GM12801 (cell line): ENCODE measurements around the gene DGKI.

Source experiments
- TF ChIP-seq, protein P1 (sequence below): IDR thresholded peaks from one replicate; pipeline ENCODE4 v1.5.1; 2011; ENCODE audit warnings: control low read depth; ENCODE audit not compliant: insufficient read length; ENCODE audit errors: extremely low read depth

DGKI gene

DNA sequence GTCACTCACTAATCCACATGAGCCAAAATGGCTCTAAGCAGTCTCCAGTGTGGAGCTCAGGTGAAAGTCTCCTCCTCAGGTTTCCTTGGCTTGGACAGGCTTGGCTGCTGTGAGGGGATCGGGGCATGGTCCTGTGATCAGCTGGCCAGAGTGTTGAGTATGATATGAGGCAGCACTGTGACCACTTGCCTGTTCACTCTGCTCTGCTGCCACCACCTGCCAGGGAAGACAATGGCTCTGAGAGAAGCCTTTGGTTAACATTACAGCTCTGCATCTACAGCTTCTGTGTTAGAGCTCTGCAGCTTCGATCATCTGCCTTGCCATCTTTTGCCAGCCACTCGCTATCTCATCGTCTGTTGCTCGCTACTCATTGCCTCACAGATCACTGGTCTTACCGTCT lies 483.1 kb downstream of the DGKI start:
- TF ChIP-seq, protein P1, sequence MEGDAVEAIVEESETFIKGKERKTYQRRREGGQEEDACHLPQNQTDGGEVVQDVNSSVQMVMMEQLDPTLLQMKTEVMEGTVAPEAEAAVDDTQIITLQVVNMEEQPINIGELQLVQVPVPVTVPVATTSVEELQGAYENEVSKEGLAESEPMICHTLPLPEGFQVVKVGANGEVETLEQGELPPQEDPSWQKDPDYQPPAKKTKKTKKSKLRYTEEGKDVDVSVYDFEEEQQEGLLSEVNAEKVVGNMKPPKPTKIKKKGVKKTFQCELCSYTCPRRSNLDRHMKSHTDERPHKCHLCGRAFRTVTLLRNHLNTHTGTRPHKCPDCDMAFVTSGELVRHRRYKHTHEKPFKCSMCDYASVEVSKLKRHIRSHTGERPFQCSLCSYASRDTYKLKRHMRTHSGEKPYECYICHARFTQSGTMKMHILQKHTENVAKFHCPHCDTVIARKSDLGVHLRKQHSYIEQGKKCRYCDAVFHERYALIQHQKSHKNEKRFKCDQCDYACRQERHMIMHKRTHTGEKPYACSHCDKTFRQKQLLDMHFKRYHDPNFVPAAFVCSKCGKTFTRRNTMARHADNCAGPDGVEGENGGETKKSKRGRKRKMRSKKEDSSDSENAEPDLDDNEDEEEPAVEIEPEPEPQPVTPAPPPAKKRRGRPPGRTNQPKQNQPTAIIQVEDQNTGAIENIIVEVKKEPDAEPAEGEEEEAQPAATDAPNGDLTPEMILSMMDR, result no peak

DNA sequence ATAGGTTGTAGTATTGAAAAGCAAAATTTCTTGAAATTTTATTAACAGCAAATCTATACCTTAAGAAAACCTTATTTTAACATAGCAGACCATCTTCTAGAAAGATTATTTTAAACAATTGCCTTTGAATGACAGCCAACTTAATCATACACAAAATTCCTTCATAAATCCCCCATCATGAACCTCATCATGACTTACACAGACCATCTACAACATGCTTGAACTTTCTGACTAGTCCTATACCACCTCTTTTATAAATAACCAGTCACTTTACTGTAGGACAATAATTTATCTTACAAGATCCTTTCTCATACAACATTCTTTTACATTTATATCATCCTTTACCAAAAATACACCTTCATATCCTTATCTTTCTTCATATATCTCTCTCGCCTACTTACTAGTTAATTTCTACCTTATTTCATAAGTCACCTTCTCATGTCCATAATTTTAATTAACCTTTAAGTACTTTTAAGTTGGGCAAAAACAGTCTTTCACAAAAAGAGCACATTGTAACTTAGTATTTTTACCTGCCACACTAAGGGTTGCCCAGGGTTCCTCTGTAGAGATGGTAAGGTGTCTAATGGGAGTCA lies 486.6 kb downstream of the DGKI start:
- TF ChIP-seq, protein P1, result no peak

DNA sequence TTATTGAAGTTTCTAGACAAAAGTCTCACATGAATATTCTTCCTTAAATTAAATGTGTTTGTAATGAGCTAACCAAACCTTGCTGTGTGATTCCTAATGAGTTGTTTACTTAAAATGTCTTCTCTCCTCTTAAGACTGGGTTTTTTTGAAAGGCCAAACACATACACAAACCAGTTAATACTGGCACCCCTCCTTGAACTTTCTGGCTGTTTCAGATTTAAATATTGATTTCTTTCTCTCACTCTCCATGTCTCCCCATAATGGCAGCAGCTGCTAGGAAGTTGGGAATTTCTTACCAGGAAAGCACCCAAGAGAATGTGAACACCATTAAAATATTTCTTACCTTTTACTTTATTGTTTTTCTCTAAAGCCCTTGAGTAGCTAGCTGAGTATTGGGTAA lies 491.8 kb downstream of the DGKI start:
- TF ChIP-seq, protein P1, result no peak

DNA sequence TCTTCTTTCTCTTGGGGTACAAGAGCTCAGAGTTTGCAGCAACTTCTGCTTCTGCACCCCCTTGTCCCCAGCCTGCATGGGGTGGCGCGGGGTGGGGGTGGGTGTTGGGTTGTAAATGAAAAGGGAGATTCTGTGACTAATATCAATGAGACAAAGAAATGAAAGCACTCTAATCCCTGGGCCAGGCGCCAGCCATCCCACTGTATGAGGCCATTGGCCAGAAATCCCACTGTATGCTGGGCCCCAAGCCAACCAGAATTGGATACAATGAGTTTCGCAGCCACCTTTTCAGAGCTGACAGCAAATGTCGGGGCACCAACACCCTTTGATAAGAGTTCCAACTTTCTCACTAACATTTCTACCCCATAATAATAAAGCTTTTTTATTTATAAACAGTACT lies 492.4 kb downstream of the DGKI start:
- TF ChIP-seq, protein P1, result no peak

DNA sequence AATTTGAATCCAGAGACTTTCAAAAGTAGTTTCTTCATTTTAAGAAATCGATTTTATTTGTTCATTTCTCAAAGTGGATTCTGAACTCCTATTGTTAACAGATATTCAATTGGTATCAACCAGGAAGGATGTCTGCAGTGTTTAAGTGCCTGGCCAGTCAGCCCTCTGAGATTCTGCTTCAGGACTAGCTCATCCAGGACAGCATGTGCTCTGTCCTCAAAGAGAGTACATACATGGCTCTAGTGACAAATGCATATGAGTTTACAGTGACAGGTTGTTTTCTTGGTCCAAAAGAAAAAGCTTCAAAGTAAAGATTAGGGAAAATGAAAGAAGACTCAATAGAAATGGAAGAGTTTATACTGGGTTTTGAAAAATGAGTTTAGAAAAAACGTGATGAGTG lies 494.8 kb downstream of the DGKI start:
- TF ChIP-seq, protein P1, result no peak

DNA sequence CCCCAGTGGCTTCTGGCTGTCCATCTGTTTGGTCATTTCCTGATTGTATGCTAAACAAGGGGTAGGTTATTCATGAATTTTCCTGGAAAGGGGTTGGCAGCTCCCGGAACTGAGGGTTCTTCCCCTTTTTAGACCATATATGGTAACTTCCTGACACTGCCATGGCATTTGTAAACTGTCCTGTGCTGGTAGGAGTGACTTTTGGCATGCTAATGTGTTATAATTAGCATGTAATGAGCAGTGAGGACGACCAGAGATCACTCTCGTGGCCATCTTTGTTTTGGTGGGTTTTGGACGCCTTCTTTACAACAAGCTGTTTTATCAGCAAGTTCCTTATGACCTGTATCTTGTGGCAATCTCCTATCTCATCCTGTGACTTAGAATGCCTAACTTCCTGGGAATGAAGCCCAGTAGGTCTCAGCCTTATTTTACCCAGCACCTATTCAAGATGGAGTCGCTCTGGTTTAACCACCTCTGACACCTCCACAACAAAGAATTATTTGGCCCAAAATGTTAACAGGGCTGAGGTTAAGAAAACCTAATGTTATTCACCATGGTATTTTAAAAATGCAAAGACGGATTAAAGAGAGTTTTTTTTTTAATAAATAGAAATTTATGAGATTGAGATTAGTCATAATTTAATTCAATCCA lies 500.9 kb downstream of the DGKI start:
- TF ChIP-seq, protein P1, result no peak

DNA sequence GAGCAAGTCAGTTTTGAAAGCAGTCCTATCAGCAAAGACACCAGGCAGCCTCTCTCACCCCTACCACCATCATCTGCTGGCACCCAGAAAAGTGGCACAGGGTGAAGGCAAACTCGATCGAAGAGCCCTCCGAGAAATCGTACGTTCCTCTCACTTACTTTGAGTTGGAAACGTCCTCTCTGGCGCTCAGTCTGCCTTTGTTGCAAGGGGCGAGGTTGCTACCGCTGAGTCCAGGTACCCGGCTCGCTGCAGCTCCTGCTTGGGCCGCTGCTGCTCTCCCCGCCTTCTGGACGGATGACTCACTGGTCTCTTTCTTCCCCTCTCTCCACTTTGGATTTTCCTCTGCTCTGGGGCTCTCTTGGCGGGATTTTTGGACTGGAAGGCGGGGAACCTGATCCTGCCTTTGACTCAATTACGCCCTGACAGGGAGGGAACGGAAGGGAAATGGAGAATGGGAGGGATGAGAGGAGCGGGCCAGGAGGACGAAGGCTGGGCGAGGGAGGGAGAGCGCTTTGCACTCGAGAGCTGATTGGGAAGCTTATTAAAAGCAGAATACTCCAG lies 503.4 kb downstream of the DGKI start, which contains the start of gene PTN:
PTN (minus strand) TSS at position 453 of the 561 bp plus-strand sequence. CDS start 88,760 bp downstream, outside the sequence.
- TF ChIP-seq, protein P1, result no peak
